ENCODE measurements around the gene PPIA.
A peak's percentile ranks its signal among the peaks of the same experiment; 100 is the strongest.
"Not testable (repeated sequence)": the region's sequence is repeated elsewhere in the genome, so short reads cannot be mapped to it uniquely, and the experiment has no call there.

Gene PPIA

DNA sequence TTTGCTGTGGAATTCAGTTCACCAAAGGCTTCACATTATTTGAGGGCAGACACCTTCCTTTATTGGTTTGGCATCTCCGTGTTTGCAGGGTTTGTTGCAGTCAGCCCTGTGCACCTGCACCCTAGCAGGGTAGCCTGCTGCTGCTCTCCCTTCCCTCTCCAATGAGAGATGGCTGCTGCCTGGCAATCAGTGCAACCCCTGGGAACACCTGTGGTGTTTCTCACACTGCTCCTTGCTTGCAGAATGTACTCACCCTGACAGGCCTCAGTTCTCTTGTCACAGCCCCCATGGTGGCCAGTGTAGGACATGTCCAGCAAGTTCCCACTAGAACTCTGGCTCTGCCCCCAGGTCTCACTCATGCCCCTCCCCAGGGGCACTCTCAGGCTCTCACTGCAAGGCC, 12.1 kb upstream of the PPIA start:
- no peak overlapping the region for H3K4me3 ChIP-seq (ENCODE audit: low read depth, low read length)

DNA sequence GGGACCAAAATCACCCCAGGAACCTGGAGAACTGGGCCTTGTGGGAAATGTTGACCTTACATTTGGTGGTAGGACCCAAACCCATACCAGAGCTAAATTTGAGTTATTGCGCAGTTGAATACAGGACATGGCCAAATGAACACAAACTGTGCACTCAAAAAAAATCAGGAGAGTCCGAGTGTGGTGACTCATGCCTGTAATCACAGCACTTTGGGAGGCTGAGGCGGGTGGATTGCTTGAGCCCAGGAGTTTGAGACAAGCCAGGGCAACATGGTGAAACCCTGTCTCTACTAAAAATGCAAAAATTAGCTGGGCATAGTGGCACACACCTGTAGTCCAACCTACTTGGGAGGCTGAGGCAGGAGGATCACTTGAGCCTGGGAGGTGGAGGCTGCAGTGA, 11.3 kb upstream of the PPIA start:
- H3K4me3 ChIP-seq (ENCODE audit: low read depth, low read length), result not testable (repeated sequence)

DNA sequence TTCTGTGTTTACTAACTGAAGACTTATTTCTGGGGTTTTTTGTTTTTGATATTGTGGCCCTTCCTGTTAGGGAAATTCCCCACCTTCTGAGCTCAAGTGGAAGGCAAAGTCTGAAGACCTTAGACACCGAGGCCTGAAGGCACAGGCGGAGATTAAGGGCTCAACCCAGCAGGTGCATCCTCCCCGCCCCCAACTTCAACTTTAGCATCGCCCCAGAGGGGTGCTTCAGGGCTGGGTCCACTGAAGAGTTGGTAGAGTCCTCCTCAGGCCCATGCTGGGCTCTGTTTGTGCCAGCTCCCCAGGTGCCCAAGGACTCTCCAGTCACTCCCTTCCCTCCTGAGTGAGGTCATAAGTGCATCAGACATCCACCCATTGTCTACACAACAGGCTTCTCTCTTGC, 9.4 kb upstream of the PPIA start:
- no peak overlapping the region for H3K4me3 ChIP-seq (ENCODE audit: low read depth, low read length)

DNA sequence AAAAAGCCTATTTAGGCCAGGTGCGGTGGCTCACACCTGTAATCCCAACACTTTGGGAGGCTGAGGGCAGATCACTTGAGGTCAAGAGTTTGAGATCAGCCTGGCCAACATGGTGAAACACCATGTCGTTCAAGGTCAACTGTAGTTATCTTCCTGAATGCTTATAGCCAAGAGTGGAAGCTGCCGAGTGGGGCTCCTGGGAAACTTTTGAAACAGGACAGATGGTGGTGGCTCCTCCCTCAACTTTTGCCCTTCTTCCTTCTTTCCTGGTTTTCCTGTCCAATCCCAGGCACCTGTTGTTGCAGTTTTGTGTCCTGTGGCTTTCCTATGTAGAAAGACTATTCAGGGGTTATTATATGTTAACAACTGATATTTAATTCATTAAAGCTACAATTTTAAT, 8.7 kb upstream of the PPIA start:
- no peak overlapping the region for H3K4me3 ChIP-seq (ENCODE audit: low read depth, low read length)

DNA sequence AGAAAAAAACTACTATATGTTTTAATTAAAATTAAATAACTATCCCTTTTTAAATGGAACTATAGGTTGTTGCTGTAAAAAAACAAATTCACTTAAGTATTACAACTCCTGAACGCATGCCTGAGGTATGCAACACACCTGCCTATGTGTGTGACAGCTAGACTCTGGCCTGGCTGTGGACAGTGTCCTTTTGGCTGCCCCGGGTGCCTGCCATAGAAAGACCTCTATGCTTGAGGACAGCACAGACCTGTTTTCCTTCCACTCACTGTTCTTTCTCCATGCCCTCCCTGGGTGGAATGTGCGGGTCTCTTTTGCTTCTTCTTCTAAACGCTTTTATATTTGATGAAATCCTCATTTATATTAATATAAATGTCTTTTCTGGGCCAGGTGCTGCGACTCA, 6.5 kb upstream of the PPIA start:
- no peak overlapping the region for H3K4me3 ChIP-seq (ENCODE audit: low read depth, low read length)

DNA sequence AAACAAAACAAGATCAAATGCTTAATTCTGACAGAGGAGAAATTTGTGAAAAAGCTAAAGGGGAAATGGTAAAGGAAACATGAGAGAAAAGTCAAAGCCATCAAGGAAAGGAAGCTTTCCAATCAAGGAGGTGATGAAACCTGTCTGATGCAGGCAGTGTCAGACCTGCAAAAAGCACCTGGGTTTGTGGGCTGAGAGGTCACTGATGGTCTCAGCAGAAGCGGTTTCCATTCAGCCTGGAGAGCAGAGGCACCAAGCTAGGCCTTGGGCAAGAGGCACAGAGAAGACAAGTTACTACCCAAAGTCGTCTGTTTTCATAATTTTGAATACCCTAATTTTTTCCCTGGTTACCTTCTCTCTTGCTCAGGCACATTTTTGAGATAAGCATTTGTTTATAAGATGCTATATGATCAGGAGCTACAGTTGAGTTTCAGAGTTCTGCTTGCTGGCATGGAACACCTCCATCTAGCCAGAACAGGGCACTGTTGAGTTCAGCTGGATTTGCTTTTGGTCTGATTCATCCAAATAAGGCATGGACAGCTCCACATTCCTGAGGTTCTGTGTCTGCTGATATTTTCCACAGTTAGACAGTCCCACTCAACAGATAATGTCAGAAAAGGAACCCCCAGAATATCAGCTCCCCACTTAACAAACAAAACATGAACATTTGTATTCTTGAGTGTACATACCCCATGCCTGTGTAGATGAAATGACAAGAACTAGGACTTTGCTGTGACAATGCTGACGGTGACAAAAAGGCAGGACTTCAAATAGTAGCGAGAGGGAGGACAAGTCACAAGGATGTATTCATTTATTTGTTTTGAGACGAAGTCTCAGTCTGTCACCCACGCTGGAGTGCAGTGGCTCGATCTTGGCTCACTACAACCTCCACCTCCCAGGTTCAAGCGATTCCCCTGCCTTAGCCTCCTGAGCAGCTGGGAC, 4.9 kb upstream of the PPIA start:
- no peak overlapping the region for H3K4me3 ChIP-seq (ENCODE audit: low read depth, low read length)

DNA sequence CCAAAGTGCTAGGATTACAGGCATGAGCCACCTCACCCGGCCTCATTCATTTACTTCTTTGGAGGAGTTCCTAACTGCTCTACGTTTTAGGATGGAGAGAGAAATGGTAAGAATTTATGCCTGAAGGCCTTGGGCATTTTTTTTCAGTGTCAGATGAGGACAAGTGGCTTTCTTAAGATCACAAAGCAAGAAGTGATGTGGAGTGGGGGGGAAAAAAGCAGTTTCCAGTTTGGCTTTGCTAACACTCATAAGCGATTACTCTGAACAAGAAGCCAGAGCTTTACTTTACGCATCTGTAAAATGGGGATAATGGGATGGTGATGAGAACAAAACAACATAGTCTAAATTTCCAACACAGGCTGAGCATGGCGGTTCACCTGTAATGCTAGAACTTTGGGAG, 2.6 kb upstream of the PPIA start:
- no peak overlapping the region for H3K4me3 ChIP-seq (ENCODE audit: low read depth, low read length)

DNA sequence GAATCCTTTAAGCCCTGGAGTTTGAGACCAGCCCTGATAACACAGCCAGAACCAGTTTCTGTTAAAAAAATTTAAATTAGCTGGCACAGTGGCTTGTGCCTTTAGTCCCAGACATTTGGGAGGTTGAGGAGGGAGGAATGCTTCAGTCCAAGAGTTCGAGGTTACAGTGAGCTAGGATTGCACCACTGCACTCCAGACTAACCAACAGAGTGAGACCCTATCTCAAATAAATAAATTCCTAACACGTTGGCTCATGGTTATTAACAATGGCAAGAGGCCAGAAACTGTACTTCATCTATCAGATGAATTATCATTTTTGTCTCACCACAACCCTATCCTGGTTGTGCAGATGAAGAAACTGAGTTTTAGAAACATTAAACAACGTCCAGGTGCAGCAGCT, 2.1 kb upstream of the PPIA start:
- H3K4me3 ChIP-seq (ENCODE audit: low read depth, low read length), result no peak overlapping the region

DNA sequence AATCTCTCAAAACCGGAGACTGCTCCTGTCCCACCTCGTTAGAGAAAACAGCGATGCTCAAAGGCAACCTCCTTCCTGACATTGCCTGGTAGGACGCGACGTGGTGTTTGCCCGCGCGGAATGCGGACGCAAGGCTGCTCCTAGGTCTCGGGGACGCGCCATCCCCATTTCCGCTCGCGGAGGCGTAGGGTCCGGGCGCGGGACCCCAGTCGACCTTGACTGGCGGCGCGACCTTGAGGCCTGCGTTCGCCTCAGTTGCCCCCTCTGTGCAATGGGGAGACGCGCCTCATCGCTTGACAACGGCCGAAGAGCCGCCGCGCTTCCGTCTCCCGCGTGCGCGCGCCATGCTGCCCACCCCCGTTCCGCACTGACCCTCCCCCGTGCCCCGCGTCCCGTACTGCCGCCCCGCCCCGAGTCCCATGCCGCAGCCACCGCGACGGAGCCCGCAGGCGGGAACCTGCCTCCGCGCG, 412 bp upstream of the PPIA start:
- peak overlapping the region; percentile 81 for H3K4me3 ChIP-seq (ENCODE audit: low read depth, low read length)

DNA sequence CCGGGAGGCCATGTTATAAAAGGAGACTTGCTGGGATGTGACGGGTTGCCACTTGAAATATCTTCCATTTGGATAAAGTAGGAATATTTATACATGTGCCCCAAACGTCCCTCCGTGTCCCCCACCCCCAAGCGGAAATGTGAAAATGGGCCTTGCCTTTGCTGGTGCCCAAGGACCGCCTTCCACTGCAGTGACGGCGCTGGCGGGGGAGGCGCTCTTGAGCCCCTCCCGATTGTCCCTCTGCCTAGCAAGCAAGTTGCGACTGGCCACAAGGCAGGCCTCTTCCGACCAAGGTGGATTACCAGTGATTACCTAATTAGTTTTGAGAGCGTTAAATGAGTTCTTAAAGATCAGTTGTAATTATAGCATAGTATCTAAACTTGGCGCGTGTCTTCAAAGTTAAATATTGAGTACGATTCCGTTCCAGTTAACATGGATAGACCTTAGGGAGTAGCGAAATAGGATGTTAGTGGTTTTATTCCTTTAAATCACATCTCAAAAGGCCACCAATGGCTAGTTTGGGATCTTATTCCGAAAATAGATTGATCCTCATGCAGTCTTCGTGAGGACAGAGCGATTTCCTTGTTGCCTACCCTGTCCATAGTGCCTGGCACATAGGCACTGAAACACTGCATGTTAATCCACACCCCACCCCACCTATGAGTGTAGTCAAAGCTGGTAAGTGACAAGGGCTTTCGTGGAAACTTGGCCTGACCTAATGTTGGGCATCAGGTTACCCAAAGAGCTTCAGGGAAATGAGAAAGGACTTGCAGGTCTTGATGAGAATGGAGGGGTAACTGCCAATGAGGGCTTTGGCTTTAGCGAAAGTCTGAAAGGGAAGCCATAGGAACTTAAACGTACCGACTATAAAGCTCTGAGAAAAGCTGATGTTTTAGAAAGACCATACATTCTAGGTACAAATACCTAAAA, 1.1 kb downstream of the PPIA start:
- H3K4me3 ChIP-seq (ENCODE audit: low read depth, low read length), result peak overlapping the region; percentile 99

DNA sequence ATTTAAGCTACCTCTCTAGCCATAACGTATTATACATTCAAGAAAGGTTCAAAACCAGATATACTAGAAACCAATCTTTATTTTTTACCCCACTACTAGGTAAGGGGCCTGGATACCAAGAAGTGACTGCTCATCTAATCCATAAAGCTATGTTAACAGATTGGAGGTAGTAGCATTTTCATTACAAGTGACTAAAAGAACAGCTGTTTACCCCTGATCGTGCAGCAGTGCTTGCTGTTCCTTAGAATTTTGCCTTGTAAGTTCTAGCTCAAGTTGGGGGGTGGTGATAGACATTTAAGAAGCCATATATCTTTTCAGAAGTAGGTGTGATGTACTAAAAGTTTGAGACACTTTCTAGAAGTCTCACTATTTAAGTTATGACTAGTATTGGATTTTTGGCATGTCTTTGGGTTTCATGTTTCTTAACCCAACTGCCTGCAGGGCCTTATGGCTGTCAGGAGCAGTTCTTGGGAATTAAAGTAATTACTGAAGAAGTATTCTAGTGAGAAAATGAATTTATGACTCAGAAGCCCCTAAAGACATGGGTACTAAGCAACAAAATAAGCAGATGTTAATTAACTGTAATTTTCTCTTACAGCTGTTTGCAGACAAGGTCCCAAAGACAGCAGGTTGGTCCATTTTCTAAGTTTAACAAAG, 2.3 kb downstream of the PPIA start:
- H3K4me3 ChIP-seq (ENCODE audit: low read depth, low read length), result peak overlapping the region; percentile 14

DNA sequence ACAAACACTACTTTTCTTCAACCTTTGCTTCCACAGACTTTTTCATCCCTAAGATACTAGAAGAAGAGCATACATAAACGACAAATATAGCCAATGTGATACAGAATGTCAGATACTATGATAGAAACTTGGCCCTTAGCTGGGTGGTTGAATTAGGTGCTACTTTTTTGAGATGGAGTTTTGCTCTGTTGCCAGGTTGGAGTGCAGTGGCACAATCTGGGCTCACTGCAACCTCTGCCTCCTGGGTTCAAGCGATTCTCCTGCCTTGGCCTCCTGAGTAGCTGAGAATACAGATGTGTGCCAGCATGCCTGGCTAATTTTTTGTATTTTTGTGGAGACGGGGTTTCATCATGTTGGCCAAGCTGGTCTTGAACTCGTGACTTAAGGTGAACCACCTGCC, 3.5 kb downstream of the PPIA start:
- no peak overlapping the region for H3K4me3 ChIP-seq (ENCODE audit: low read depth, low read length)

DNA sequence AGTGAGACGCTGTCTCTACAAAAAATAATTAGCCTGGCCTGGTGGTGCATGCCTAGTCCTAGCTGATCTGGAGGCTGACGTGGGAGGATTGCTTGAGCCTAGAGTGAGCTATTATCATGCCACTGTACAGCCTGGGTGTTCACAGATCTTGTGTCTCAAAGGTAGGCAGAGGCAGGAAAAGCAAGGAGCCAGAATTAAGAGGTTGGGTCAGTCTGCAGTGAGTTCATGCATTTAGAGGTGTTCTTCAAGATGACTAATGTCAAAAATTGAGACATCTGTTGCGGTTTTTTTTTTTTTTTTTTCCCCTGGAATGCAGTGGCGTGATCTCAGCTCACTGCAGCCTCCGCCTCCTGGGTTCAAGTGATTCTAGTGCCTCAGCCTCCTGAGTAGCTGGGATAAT, 5.4 kb downstream of the PPIA start:
- no peak overlapping the region for H3K4me3 ChIP-seq (ENCODE audit: low read depth, low read length)

DNA sequence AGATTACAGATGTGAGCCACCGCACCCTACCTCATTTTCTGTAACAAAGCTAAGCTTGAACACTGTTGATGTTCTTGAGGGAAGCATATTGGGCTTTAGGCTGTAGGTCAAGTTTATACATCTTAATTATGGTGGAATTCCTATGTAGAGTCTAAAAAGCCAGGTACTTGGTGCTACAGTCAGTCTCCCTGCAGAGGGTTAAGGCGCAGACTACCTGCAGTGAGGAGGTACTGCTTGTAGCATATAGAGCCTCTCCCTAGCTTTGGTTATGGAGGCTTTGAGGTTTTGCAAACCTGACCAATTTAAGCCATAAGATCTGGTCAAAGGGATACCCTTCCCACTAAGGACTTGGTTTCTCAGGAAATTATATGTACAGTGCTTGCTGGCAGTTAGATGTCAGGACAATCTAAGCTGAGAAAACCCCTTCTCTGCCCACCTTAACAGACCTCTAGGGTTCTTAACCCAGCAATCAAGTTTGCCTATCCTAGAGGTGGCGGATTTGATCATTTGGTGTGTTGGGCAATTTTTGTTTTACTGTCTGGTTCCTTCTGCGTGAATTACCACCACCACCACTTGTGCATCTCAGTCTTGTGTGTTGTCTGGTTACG, 6.0 kb downstream of the PPIA start:
- no peak overlapping the region for H3K4me3 ChIP-seq (ENCODE audit: low read depth, low read length)

DNA sequence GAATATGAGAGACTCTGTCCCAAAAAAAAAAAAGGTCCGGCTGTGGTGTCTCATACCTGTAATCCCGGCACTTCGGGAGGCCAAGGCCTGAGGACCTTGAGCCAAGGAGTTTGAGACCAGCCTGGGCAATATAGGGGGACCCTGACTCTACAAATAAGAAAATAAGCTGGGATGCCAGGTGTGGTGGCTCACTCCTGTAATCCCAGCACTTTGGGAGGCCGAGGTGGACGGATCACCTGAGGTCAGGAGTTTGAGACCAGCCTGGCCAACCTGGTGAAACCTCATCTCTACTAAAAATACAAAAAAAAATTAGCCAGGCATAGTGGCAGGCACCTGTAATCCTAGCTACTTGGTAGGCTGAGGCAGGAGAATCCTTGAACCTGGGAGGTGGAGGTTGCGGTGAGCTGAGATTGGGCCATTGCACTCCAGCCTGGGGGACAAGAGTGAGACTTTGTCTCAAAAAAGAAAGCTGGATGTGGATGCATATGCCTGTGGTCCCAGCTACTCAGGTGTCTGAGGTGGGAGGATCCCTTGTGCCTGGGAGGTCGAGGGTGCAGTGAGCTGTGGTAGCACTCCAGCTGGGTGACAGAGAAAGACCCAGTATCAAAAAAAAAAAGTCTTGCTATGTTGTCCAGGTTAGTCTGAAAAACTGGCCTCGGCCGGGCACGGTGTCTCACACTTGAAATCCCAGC, 7.5 kb downstream of the PPIA start:
- H3K4me3 ChIP-seq (ENCODE audit: low read depth, low read length), result not testable (repeated sequence)

DNA sequence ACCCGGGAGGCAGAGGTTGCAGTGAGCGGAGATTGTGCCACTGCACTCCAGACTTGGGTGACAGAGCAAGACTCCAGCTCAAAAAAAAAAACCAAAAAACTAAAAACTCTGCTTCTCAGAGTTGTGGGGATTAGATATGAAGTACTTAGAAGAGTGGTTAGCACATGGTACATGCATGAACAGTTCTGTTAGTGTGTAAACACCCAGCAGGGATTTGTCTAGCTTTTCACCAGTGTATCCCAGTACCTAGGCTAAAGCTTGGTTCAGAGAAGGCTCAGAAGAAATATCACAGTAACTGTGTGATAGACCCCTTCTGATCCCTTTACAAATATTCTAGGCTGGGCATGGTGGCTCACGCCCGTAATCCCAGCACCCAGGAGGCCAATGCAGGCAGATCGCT, 9.5 kb downstream of the PPIA start:
- no peak overlapping the region for H3K4me3 ChIP-seq (ENCODE audit: low read depth, low read length)

DNA sequence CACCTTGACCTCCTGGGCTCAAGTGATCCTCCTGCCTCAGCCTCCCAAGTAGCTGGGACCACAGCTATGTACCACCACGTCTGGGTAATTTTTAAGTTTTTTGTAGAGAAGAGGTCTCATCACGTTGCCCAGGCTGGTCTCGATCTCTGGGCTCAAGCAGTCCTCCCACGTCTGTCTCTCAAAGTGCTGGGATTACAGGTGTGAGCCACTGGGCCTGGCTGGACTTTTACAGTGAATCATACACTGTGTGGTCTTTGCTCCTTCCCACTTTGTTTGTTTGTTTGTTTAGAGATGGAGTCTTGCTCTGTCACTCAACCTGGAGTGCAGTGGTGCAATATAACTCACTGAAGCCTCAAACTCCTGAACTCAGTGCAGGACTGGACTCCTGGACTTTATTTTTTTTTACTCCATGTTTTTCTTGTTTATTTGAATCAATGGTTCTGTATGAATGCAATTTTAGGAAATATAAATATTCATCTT, 12.5 kb downstream of the PPIA start:
- no peak overlapping the region for H3K4me3 ChIP-seq (ENCODE audit: low read depth, low read length)

DNA sequence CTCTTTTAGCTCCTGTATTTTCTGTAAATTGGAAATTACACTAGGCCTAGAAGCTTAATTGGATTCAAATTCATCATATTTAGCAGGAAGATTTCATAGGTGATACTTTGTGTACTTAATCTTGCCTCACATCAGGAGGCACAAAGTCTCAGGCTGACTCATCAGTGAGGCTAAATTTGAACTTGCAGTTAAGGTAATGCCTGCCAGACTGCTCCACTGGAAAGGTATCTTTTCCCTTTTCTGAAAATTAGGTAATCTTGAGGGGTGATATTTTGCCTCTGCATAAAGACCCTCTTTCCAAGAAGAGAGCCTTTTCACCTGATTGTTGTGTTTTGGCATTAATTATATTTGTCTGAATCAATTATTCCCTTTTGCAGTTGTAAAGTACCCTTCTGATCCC, 14.6 kb downstream of the PPIA start:
- no peak overlapping the region for H3K4me3 ChIP-seq (ENCODE audit: low read depth, low read length)

DNA sequence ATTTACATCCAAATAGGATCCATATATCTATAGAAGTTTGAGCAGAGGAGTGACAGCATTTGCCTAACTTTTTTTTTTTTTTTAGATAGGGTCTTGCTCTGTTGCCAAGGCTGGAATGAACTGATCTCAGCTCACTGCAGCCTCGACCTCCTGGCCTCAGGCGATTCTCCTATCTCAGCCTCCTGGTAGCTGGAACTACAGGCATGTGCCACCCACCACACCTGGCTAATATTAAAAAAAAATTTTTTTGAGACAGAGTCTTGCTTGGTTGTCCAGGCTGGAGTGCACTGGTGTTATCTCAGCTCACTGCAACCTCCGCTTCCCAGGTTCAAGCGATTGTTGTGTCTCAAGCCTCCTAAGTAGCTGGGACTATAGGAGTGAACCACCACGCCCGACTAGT, 15.1 kb downstream of the PPIA start:
- no peak overlapping the region for H3K4me3 ChIP-seq (ENCODE audit: low read depth, low read length)

DNA sequence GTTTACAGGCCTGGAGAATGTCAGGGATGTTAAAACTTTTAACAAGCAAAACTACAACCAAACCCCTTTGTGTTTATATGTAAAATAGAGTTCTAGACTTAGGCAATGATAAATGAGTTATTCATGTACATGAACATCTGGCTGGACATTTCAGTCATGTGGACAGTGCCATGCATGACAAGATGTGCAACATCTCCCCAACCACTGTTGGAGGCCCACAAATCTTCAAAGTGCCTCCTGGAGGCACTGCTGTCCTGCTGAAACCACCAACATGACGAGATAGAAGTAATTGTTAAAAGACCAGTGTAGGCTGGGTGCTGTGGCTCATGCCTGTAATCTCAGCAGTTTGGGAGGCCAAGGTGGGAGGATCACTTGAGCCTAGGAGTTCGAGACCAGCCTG, 18.4 kb downstream of the PPIA start:
- no peak overlapping the region for H3K4me3 ChIP-seq (ENCODE audit: low read depth, low read length)

All from iPS-11a (cell line).